GM19372 (cell line): Measurements from ENCODE around the gene DCLK1.

Experiments
- ATAC-seq: cut with Tn5 transposase; IDR thresholded peaks from one replicate; pipeline ENCODE4 v1.9.1; 2021; ENCODE audit warnings: mild to moderate bottlenecking, low read depth, moderate library complexity; ENCODE audit not compliant: unreplicated experiment

Gene DCLK1

GRCh38 chr13:35916146-35916545 is 215.0 kb downstream of the DCLK1 start:
- ATAC-seq: no peak

GRCh38 chr13:35914662-35915061 is 216.5 kb downstream of the DCLK1 start:
- ATAC-seq: no peak

- ATAC-seq: no peak
Observed at GRCh38 chr13:35912841-35913240, 218.3 kb downstream of the DCLK1 start.

- ATAC-seq: no peak
Observed at GRCh38 chr13:35909837-35910540, 221.2 kb downstream of the DCLK1 start.

GRCh38 chr13:35909091-35909490 is 222.1 kb downstream of the DCLK1 start:
- no peak for ATAC-seq

- no peak for ATAC-seq
Observed at GRCh38 chr13:35908226-35908625, 223.0 kb downstream of the DCLK1 start.

GRCh38 chr13:35906636-35907035 is 224.5 kb downstream of the DCLK1 start:
- ATAC-seq: no peak

GRCh38 chr13:35903075-35903474 is 228.1 kb downstream of the DCLK1 start:
- ATAC-seq: no peak

GRCh38 chr13:35898041-35898440 is 233.1 kb downstream of the DCLK1 start:
- ATAC-seq: no peak

GRCh38 chr13:35894636-35895035 is 236.5 kb downstream of the DCLK1 start:
- ATAC-seq: no peak

GRCh38 chr13:35892837-35893814 is 238.1 kb downstream of the DCLK1 start:
- no peak for ATAC-seq

GRCh38 chr13:35891507-35892441 is 239.4 kb downstream of the DCLK1 start:
- no peak for ATAC-seq

- ATAC-seq: no peak
Observed at GRCh38 chr13:35889560-35889959, 241.6 kb downstream of the DCLK1 start.

GRCh38 chr13:35888981-35889380 is 242.2 kb downstream of the DCLK1 start:
- ATAC-seq: no peak

- ATAC-seq: no peak
Observed at GRCh38 chr13:35888457-35888883, 242.7 kb downstream of the DCLK1 start.

- ATAC-seq: no peak
Observed at GRCh38 chr13:35887115-35887666, 244.0 kb downstream of the DCLK1 start.

- no peak for ATAC-seq
Observed at GRCh38 chr13:35886332-35887114, 244.7 kb downstream of the DCLK1 start.

- ATAC-seq: no peak
Observed at GRCh38 chr13:35884211-35884760, 246.9 kb downstream of the DCLK1 start.
